HG03432 (cell line): ENCODE results near the gene HERPUD2.
"Not testable (repeated sequence)": the region's sequence is repeated elsewhere in the genome, so short reads cannot be mapped to it uniquely, and the experiment has no call there.

Experiments
- ATAC-seq: cut with Tn5 transposase; IDR thresholded peaks from one replicate; pipeline ENCODE4 v1.9.1; 2021; ENCODE audit warnings: mild to moderate bottlenecking, moderate library complexity; ENCODE audit not compliant: unreplicated experiment

HERPUD2 gene

DNA sequence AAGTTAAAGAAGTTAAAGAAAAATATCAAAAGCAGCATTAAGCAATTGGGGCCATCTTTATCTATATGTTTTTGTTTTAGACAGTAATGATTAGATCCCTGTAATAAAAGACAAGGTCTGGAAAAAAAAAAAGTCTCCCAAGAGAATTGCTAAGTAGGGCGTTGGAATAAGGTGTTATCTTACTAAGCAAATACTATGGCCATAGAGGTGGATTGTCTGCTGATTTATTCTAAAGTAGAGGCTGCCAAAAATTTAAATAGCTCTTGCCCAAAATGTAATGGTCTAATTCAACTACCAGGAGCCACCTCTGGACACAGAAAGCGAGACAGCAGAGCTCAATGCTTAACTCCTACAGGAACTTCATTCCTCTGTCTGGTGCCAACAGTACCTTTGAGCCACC is 71.6 kb downstream of the HERPUD2 start:
- no peak for ATAC-seq

DNA sequence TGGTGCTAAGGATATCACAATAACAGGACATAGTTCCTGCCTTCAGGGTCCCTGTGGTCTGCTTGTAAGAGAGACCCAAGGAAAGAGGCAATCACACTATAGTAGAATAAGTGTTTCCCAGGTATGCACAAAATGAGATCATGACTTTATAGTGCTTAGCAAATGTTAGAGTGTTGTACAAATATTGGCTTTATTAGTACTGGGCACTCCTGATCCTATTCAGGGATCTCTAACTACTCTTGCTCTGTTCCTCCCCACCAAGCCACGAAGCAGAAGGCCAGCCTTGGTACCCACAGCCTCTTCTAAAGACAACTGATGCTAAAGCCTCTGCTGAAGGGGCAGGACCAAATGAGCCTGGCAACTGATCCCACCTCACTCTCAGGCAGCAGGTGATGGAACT is 75.1 kb downstream of the HERPUD2 start:
- no peak for ATAC-seq

DNA sequence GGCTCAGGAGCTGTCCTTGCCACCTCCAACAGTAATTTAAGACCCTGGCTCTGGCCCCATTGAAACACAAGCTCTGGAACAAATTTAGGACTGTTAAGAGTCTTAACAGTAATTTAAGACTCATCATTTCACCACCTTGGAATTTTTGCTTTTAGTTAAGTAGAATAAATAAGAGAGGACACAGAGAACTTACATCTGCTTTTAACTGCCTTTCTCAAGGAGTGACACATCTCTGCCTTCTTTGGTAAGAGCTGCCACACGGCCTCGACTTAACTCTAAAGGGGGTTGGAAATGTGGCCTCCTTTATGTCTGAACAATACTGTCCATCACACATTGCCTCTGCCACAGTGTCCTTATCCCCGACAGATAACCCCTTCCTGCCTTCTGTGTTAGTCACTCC is 77.9 kb downstream of the HERPUD2 start:
- no peak for ATAC-seq

DNA sequence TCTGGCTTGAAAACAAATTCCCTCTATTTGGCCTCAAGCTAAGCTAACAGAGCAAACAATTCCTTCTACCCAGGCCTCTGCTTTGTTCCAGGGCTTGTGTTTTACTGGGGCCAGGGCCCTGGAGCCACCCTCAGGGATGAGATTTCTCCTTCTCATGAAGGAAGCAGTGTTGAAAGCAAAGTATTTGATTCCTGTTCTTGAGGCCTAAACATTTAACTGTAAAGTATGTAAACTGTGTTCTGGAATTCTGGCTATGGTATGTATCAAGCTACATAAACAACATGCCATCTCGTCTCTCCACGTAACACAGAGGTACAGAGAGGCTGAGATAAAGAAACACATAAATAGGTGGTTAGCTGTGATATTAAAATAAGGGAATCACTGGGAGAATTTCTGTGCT is 81.8 kb downstream of the HERPUD2 start:
- no peak for ATAC-seq

DNA sequence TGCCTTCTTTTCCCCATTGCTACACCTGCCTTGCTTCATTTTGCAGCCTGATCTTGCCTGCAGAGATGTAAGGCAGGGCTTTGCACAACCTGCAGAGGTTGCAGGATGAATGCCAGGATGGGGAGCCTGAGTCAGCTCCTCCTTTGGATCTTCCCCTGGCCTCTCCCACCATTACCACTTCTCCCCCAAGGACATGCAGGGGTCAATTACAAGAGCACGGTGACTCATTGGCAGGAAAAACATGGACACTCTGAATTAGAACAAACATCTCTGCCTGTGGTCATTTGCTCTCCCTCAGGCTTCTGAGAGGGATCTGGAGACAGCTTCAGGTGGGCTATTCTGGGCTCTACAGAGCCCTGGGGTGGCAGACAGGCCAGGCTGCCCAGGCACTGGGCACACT is 89.2 kb downstream of the HERPUD2 start:
- no peak for ATAC-seq

DNA sequence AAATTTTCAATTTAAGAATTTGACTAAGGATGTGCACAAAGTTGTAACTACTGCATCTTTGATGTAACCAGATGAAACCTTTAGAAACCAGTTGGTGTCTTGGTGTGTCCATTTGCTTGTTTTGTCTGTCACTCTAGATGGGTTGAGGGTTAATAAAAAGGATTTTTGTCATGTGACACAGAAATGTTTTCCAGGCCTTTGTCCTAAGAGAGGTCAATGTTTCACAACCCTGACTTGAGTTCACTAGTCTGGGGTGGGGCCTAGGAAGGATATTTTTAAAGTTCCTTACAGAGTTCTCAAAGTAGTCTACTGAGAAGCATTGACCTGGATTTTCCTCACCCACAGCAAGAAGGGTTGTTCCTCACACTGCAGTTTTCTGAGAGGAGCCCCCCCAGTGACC is 90.3 kb downstream of the HERPUD2 start:
- no peak for ATAC-seq

DNA sequence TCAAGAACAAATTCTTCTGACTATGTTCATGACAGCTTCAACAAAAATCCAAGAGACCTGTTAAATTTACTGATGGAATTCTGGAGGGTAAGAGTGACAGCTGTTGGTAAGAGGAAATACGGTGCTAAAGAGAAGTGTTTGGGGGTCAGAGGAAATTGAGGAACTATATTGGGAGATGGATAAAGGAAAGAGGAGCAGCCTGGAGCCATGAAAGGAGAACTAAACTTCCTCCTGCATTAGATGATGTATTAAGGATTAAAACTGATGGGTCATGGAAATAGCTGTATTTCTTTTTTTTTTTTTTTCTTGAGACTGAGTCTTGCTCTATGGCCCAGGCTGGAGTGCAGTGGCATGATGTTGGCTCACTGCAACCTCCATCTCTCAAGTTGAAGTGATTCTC is 95.3 kb downstream of the HERPUD2 start:
- ATAC-seq = no peak

DNA sequence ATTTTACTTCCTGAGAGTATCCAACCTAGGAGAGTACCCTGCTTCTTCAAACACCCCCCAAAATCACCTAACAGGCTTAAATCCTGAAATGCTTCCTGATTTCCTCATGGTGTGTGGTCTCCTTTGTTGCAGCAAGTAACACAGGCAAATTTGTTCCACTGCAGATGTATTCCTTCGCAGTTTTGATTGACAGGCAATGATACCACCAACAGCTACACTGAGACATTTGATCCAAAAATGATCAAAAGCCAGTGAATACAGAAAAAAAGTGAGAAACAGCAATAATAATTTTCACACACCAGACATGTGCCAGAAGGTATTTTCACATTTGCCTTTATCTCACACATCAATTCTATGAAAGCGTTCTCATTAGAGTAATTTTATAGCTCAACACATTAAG is 95.9 kb downstream of the HERPUD2 start:
- ATAC-seq = no peak

DNA sequence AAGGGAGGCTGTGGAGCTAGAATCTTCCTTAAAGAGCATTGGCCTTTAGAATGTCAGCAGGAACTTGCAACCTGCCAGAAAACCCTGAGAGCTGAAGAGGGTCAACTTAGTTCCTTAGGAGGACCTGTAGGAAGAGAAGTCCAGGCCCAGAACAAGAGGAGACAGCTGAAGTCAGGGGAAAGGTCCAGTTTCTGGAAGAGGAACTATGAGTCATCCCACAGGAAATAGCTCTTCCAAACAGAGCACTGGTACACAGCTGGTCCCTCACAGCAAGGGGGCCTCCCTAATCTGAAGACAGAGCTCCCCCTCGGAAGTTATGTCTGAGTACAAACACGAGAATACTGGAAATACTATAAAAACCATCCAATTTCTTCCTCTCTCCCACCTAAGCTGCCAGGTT is 98.9 kb downstream of the HERPUD2 start:
- ATAC-seq = no peak

DNA sequence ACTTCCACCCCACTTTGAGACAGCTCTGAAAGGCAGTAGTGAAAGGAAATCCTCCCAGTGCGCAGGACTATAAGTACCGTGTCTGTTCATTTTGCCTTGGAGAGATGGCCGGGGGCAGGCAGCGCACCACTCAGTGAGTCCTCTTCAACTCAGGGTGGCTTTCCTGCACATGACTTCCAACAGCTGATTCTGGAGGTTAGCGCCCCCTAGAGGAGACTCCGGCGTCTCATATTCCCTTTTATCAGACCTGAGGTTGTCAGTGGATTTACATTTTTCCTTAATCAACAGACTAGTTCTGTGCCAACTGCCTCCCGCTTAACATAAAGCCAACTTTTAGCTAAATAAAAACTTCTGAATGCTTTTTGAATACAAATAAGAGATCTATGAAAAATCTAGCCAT is 101.0 kb downstream of the HERPUD2 start:
- ATAC-seq = no peak

DNA sequence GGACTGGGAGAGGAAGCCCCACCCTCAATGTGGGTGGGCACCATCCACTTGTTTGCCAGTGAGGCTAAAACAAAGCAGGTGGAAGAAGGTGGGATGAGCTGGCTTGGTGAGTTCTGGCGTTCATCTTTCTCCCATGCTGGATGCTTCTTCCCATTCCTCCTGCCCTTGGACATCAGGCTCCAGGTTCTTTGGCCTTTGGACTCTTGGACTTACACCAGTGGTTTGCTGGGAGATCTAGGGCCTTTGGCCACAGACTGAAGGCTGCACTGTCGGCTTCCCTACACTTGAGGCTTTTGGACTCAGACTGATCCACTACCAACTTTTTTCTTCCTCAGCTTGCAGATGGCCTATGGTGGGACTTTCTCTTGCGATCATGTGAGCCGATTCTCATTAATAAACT is 106.3 kb downstream of the HERPUD2 start:
- no peak for ATAC-seq

DNA sequence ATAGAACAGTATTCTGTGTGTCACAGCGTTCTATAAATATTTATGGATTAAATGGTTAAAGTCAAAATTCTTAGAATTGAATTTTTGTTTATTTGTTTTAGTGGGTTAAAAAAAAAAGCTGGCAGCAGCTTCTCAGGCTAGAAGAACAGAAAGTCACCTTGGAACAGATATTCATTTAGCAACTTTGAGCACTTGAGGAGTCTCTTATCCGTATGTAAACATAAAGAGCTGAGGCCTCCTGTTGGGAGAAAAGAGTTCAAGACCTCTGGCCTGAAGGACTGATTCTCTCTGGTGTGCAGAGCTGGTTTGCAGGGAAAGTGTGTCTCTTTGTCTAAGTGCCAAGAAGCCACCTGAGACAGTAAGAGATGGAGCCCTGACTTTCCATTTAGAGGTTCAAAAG is 109.9 kb downstream of the HERPUD2 start:
- no peak for ATAC-seq

DNA sequence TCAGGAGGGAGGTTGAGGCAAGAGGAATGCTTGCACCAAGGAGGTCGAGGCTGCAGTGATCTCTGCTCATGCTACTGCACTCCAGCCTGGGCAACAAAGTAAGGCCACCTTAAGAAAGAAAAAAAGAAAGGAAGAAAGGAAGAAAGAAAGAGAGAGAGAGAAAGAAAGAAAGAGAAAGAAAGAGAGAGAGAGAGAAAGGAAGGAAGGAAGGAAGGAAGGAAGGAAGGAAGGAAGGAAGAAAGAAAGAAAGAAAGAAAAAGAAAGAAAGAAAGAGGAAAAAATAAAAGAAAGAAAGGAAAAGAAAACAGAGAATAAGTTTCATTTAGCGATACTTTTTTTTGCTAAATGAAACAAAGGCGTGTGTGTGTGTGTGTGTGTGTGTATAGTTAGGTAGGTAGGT is 110.4 kb downstream of the HERPUD2 start:
- not testable (repeated sequence) for ATAC-seq
